Aorta (tissue), 5 donors: ENCODE measurements around the gene GBA3. TPM values are rescaled to one million over a fixed set of nuclear protein-coding genes. Genes with fewer than 3 reads are reported as not detected.

ENCODE experiments used
- ATAC-seq: fragments of 200-7000 bp; cut with Tn5 transposase; one replicate; pipeline ENCODE4 v1.9.1; 2022; ENCODE audit warnings: moderate library complexity; ENCODE audit not compliant: low FRiP score
- DNase-seq, 2 donors: peaks; one replicate each; pipeline ENCODE4 v3.0.0-alpha.2; 2020
- H3K27ac ChIP-seq, 2 donors: one replicate each; pipeline ENCODE4 v1.5.1; 2013; ENCODE audit warnings: low read length in 2 of 2, mild to moderate bottlenecking in 2 of 2, moderate library complexity in 2 of 2, control low read depth in 1 of 2, inconsistent platforms in 1 of 2, low read depth in 1 of 2
- H3K27me3 ChIP-seq, 2 donors: one replicate each; pipeline ENCODE4 v1.6.1; 2013; ENCODE audit warnings: control low read depth in 1 of 2, low read length in 1 of 2, mild to moderate bottlenecking in 1 of 2, moderate library complexity in 1 of 2; ENCODE audit not compliant: insufficient read depth in 2 of 2, control insufficient read depth in 1 of 2
- H3K36me3 ChIP-seq, 2 donors: one replicate each; pipeline ENCODE4 v1.6.1; 2013; ENCODE audit warnings: control low read depth in 1 of 2, low read length in 1 of 2, mild to moderate bottlenecking in 1 of 2; ENCODE audit not compliant: insufficient read depth in 2 of 2, control insufficient read depth in 1 of 2
- H3K4me1 ChIP-seq, 2 donors: one replicate each; pipeline ENCODE4 v1.6.1; 2013; ENCODE audit warnings: low read length in 2 of 2, control low read depth in 1 of 2, mild to moderate bottlenecking in 1 of 2, moderate library complexity in 1 of 2; ENCODE audit not compliant: insufficient read depth in 2 of 2, control insufficient read depth in 1 of 2
- H3K4me3 ChIP-seq, 2 donors: one replicate each; pipeline ENCODE4 v1.5.1; 2013; ENCODE audit warnings: low read length in 2 of 2, control low read depth in 1 of 2, mild to moderate bottlenecking in 1 of 2
- H3K9me3 ChIP-seq: one replicate; pipeline ENCODE4 v1.6.1; 2013; ENCODE audit warnings: mild to moderate bottlenecking, low read length; ENCODE audit not compliant: control insufficient read depth
- WGBS, 2 donors: extraction: QIAGEN DNeasy Blood & Tissue Kit; methylation state at CpG; one replicate each; pipeline ENCODE4 v1.1.7; 2013; 5-methylcytosine and 5-hydroxymethylcytosine counted together
- intact Hi-C, 2 donors: fragments of 100-400 bp; cut with DNase I; formaldehyde crosslinking; loops; one replicate each; pipeline versions ENCODE4 v1.14.2 to v1.15.0; 2022
- polyA plus RNA-seq, 2 donors: library from polyadenylated mRNA; stranded (reverse); fragments of 200-250 nt; gene quantifications; one replicate each; pipeline ENCODE4 v1.2.3, GENCODE V29; 2013
- total RNA-seq, 2 donors: library from RNA; stranded (reverse); fragmentation: NEBNext Ultra II Directional; extraction: Animal tissue kit (Norgen Biotek cat#: 25700); gene quantifications; one replicate each; pipeline ENCODE4 v1.2.1, GENCODE V29; 2021
- donor health status: healthy with polysubstance abuse.
- donor health status: Bipolar disorder and iron deficiency.
- donor health status: DM: no; HTN: no; CAD: no.
- donor health status: DM: no; HTN: no; CAD: no.
- donor health status: DM: yes; HTN: yes; CAD: no.

The GBA3 gene
- total and polyA plus RNA-seq, 4 donors, result 59.6 TPM; not detected in 3

DNA sequence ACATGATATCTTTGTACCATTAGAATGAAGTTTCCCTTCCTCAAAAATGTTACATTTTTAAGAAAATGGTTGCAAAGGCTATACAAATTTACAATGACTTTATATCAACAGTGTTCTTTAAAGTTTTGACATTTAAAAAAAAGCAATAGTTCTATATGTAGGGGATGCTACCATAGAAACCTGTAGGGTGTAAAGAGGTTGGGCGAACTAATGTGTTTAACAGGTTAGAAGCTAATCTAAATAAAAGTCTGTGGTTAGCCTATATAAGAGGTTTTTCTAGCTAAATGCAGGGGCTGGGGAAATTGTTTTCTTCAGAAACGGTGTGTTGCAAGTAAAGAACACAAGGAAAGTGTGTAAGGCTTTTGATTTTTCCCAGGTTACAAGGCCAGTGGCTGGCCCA is 73.3 kb downstream of the GBA3 start:
- intact Hi-C loops, result no loop called here
- H3K36me3 ChIP-seq, result no peaks in the 10 kb centered on the region
- no peak overlapping the region for H3K27ac ChIP-seq
- no peaks in the 10 kb centered on the region for H3K9me3 ChIP-seq
- H3K4me1 ChIP-seq, result no peaks in the 10 kb centered on the region
- 76 to 86% methylated on average over 2 of the region's 2 CpGs for whole genome bisulfite sequencing, 2 donors
- DNase-seq (no peak), ATAC-seq (no peak)
- H3K27me3 ChIP-seq, result no peaks in the 10 kb centered on the region
- H3K4me3 ChIP-seq, result no peak overlapping the region

DNA sequence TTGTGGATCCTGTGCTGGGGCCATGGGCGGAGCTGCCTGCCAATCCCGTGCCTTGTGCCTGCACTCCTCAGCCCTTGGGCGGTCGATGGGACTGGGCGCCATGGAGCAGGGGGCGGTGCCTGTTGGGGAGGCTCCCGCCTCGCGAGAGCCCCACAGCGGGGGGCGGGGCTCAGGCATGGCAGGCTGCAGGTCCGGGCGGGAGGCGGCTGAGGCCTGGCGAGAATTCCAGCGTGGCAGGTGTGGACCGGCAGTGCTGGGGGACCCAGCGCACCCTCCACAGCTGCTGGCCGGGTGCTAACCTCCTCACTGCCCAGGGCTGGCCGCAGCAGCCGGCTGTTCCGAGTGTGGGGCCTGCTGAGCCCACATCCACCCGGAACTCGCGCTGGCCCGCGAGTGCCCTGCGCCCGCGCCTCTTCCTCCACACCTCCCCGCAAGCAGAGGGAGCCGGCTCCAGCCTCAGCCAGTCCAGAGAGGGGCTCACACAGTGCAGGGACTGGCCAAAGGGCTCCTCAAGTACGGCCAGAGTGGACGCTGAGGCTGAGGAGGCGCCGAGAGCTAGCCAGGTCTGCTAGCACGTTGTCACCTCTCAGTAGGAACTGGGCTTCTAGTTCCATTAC is 85.9 kb downstream of the GBA3 start:
- 96% methylated on average over 34 to 37 of the region's 37 CpGs for WGBS, 2 donors
- Histone ChIP-seq H3K4me1 (no peaks in the 10 kb centered on the region), H3K36me3 (no peaks in the 10 kb centered on the region), H3K27ac (no peak overlapping the region), H3K4me3 (no peak overlapping the region), H3K27me3 (peaks cover 0 to 1% of the 10 kb centered on the region in 2 donors), H3K9me3 (no peaks in the 10 kb centered on the region)
- DNase-seq, result peak in 1 of 2 donors; percentile 72
- no peak for ATAC-seq
- intact Hi-C loops, result no loop called here

GRCh38 chr4:22780317-22780716 is 87.6 kb downstream of the GBA3 start:
- no peak overlapping the region for H3K4me3 ChIP-seq
- 37 to 43% methylated on average over 4 of the region's 4 CpGs for WGBS, 2 donors
- peaks cover 0 to 1% of the 10 kb centered on the region in 2 donors for H3K27me3 ChIP-seq
- DNase-seq (no peak), ATAC-seq (no peak)
- H3K9me3 ChIP-seq, result no peaks in the 10 kb centered on the region
- no peak overlapping the region for H3K27ac ChIP-seq
- H3K36me3 ChIP-seq, result no peaks in the 10 kb centered on the region
- intact Hi-C loops, result no loop called here
- H3K4me1 ChIP-seq, result no peaks in the 10 kb centered on the region

GRCh38 chr4:22780797-22781196 is 88.1 kb downstream of the GBA3 start:
- Histone ChIP-seq H3K36me3 (no peaks in the 10 kb centered on the region), H3K4me1 (no peaks in the 10 kb centered on the region), H3K27ac (no peak overlapping the region), H3K9me3 (no peaks in the 10 kb centered on the region), H3K27me3 (peaks cover 0 to 1% of the 10 kb centered on the region in 2 donors), H3K4me3 (no peak overlapping the region)
- no peak for DNase-seq
- no peak for ATAC-seq
- 42 to 57% methylated on average over 3 of the region's 3 CpGs for WGBS, 2 donors
- intact Hi-C loops, result no loop called here

GRCh38 chr4:22787753-22788375 is 95.1 kb downstream of the GBA3 start:
- 72 to 79% methylated on average over 6 of the region's 6 CpGs for WGBS, 2 donors
- Histone ChIP-seq H3K4me3 (no peak overlapping the region), H3K27ac (no peak overlapping the region), H3K27me3 (no peaks in the 10 kb centered on the region), H3K9me3 (no peaks in the 10 kb centered on the region), H3K4me1 (no peaks in the 10 kb centered on the region), H3K36me3 (no peaks in the 10 kb centered on the region)
- intact Hi-C loops, result no loop called here
- no peak for ATAC-seq
- no peak for DNase-seq

- no peaks in the 10 kb centered on the region for H3K9me3 ChIP-seq
- H3K36me3 ChIP-seq, result no peaks in the 10 kb centered on the region
- H3K27ac ChIP-seq, result no peak overlapping the region
- H3K4me1 ChIP-seq, result no peaks in the 10 kb centered on the region
- WGBS, 2 donors, result 53 to 64% methylated on average over 2 of the region's 2 CpGs
- ATAC-seq (no peak), DNase-seq (no peak)
- no peaks in the 10 kb centered on the region for H3K27me3 ChIP-seq
- no peak overlapping the region for H3K4me3 ChIP-seq
- intact Hi-C loops, result no loop called here
These were observed 97.9 kb downstream of the GBA3 start for GRCh38 chr4:22790631-22791030.

GRCh38 chr4:22794732-22795131 is 102.0 kb downstream of the GBA3 start:
- no peak overlapping the region for H3K4me3 ChIP-seq
- no peak for DNase-seq
- WGBS, 2 donors, result 49 to 65% methylated on average over 5 of the region's 5 CpGs
- no peaks in the 10 kb centered on the region for H3K9me3 ChIP-seq
- no peak overlapping the region for H3K27ac ChIP-seq
- no peak for ATAC-seq
- H3K4me1 ChIP-seq, result no peaks in the 10 kb centered on the region
- intact Hi-C loops, result no loop called here
- H3K36me3 ChIP-seq, result no peaks in the 10 kb centered on the region
- H3K27me3 ChIP-seq, result peaks cover 0 to 1% of the 10 kb centered on the region in 2 donors

GRCh38 chr4:22801391-22801790 is 108.7 kb downstream of the GBA3 start:
- Histone ChIP-seq H3K27me3 (peaks cover 0 to 1% of the 10 kb centered on the region in 2 donors), H3K36me3 (no peaks in the 10 kb centered on the region), H3K27ac (no peak overlapping the region), H3K4me1 (no peaks in the 10 kb centered on the region), H3K9me3 (no peaks in the 10 kb centered on the region), H3K4me3 (no peak overlapping the region)
- no peak for DNase-seq
- ATAC-seq, result no peak
- intact Hi-C loops, result no loop called here

DNA sequence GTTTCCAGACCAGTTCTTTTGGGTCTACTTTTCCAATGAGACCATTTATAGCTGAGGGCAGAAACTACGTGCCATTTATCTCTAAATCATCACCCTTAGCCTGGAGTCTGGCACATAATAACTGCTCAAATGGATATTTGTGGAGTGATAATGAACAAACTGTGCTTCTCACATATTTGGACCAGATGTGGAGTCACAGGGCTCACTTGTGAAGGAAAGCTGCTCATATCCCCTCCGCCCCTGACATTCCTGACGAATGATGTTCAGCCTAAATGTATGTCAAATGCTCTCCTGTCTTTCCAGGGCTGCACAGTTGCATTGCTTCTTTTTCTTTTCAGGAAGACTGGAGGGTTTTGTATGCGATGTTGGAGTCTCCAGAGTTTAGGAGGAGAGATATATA is 110.1 kb downstream of the GBA3 start:
- no peak for DNase-seq
- ATAC-seq, result no peak
- 18 to 43% methylated on average over 4 of the region's 4 CpGs for WGBS, 2 donors
- intact Hi-C loops, result no loop called here
- no peaks in the 10 kb centered on the region for H3K9me3 ChIP-seq
- no peaks in the 10 kb centered on the region for H3K36me3 ChIP-seq
- H3K4me1 ChIP-seq, result no peaks in the 10 kb centered on the region
- H3K4me3 ChIP-seq, result no peak overlapping the region
- peaks cover 0 to 1% of the 10 kb centered on the region in 2 donors for H3K27me3 ChIP-seq
- H3K27ac ChIP-seq, result no peak overlapping the region
